ENCODE measurements around the gene ZSWIM2. TPM values are rescaled to one million over a fixed set of nuclear protein-coding genes. Genes with fewer than 3 reads are reported as not detected.
"Not testable (repeated sequence)": the region's sequence is repeated elsewhere in the genome, so short reads cannot be mapped to it uniquely, and the experiment has no call there.

The ZSWIM2 gene, protein sequence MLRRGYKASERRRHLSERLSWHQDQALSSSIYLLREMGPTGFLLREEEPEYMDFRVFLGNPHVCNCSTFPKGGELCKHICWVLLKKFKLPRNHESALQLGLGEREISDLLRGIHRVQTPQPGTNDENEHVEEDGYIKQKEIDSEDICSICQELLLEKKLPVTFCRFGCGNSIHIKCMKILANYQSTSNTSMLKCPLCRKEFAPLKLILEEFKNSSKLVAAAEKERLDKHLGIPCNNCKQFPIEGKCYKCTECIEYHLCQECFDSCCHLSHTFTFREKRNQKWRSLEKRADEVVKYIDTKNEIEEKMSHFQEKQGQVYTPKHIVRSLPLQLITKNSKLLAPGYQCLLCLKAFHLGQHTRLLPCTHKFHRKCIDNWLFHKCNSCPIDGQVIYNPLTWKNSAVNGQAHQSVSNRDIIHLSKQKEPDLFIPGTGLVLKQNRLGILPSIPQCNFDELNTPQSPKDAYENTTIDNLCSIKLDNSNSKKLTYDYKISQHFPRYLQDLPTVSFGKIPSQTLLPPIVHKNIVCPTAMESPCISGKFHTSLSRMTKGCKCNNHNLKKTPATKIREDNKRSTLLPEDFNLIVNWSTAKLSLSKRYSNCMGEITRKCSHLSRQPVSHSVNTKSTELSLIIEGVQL
- total RNA-seq (2014; rRNA removed; shearing (Covaris generic)): not detected in 2 replicates

DNA sequence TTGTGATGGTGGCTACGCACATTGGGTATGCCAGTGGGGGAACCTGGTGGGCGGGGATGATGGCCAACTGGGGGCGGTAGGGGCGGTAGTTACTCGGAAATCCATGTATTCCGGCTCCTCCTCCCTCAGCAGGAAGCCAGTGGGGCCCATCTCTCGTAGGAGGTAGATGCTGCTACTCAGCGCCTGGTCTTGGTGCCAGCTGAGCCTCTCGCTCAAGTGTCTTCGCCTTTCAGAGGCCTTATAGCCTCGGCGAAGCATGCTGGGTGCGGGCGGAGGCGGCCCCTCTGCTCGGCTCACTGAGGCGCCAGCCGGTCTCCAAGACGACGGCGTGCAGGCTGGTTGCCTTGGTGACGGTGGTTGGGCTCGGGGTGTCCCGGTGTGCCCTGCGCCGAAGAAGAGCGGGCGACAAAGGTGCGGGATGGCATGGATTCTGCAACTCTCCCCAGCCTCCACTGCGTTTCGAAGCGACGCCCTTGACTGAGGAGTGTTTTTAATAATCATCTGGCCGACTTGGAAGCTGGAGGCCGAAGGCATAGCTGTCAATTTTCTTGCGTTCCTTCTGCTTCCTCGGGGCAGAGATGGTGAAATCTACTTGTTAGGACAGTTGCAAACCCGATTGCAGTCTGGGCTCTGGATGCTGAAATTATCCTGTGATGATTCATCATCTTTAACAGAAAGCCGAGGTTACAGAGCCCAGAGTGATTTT lies at the start of gene ZSWIM2:
Gene ZSWIM2 (minus strand): TSS at position 298 of the 706 bp plus-strand sequence. CDS start 40 bp downstream, at position 258.
- peak; percentile 72 for DNase-seq (ENCODE audit: low spot score)

DNA sequence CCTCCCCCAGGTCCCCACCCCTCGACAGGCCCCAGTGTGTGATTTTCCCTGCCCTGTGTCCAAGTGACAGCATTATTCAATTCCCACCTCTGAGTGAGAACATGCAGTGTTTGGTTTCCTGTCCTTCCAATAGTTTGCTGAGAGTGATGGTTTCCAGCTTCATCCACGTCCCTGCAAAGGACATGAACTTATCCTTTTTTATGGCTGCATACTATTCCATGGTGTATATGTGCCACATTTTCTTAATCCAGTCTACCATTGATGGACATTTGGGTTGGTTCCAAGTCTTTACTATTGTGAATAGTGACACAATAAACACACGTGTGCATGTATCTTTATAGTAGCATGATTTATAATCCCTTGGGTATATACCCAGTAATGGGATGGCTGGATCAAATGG lies 47.2 kb upstream of the ZSWIM2 start:
- DNase-seq (ENCODE audit: low spot score): not testable (repeated sequence)

DNA sequence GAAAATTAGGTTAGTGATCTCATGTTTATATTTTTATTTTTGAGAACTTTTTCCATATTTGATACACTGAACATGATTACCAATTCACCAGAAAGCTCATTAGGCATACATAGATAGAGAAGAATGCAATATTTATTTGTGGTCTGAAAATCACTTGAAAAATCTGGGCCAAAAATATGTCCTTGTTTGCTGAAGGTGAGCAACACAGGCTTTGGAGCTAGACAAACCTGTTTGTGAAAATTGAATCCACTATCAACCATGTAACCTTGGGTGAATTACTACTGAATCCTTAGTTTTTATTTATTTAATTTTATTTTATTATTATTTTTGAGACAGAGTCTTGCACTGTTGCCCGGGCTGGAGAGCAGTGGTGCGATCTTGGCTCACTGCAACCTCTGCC lies 46.5 kb upstream of the ZSWIM2 start:
- no peak for DNase-seq (ENCODE audit: low spot score)

DNA sequence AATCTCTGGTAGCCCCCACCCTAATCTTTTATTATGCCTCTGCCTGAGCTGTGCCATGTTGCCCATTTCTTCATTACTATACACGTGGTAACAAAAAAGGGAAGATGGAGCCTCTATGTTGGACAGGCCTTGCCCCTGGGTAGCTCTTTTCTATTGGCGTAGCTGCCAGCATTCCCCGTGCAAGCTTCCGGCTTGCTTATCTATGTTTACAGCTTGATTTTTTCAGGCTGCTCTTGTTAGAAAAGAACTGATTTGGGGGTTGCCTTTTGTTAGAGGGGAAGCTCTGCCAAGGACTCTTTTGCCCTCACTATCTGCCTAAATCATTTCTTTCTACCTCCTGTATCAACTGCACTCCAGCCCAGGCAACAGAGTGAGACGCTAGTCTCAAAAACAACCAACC lies 45.5 kb upstream of the ZSWIM2 start:
- DNase-seq (ENCODE audit: low spot score): no peak

DNA sequence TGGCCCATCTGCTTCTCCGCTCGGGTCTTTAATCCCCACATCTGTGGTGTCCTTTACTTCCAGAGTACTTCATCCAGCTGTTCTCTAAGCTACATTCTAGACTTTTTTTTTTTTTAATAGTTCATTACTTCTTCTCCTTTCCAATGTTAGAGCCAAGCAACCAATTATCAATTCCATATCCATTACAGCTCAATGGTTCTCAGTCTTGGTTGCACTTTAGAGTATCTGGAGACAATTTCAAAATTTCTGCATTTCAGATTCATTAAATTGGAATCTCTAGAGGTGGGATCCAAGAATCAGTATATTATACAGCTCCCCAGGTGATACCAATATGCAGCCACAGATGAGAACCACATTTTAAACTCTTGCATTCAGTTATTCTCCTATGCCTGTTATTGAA lies 43.9 kb upstream of the ZSWIM2 start:
- no peak for DNase-seq (ENCODE audit: low spot score)

DNA sequence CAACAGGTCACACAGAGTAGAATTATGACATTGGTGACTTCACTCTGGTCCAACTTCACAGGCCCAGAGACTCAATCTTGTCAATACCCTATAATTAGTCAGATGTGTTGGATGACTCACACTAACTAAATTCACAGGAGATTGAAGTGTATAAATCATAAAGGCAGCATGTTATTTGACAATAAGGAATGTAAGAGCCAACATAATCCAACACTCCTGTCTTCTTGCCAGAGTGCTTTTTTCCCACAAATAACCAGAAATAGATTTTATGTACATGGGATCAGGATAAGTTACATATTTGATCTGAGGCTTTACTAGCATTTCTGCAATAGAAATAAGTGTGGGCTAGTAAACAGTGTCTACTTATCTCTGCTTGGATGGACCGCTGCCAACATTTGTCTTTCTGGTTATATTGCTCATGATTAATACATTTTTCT lies 42.2 kb upstream of the ZSWIM2 start:
- no peak for DNase-seq (ENCODE audit: low spot score)

DNA sequence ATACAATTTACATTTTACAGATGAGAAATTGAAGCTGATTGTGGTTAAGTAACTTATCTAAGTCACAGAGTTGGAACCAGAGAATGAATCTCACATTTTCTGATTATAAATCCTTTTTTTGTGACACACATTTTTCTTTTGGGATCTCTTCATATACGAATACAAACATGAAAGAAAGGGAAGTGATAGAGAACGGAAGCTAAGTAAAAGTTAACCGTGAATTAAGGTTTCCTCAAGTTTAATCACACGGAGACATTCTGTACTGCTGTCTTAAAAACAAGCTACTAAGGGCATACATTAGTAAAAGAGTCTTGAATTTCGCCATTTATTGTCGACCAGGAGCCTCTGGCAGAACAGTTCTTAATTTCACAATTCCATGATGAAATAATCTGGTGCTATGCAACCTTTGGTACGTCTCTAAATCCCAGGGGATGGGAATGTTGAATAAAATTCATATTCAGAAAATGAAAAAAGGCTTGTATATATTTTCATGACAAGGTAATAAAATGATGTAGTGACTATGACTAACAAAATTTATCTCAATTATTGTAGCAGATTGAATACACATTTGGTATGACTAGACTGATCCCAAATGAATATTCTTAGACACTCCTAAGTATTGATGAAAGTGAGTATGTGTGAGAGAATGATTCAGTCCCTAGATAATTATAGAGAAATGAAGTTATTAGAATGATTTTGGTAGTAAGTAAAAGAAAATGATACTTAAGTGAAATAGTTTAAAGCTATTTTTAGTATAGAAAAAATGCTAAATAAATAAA lies 40.3 kb upstream of the ZSWIM2 start:
- DNase-seq (ENCODE audit: low spot score): no peak

DNA sequence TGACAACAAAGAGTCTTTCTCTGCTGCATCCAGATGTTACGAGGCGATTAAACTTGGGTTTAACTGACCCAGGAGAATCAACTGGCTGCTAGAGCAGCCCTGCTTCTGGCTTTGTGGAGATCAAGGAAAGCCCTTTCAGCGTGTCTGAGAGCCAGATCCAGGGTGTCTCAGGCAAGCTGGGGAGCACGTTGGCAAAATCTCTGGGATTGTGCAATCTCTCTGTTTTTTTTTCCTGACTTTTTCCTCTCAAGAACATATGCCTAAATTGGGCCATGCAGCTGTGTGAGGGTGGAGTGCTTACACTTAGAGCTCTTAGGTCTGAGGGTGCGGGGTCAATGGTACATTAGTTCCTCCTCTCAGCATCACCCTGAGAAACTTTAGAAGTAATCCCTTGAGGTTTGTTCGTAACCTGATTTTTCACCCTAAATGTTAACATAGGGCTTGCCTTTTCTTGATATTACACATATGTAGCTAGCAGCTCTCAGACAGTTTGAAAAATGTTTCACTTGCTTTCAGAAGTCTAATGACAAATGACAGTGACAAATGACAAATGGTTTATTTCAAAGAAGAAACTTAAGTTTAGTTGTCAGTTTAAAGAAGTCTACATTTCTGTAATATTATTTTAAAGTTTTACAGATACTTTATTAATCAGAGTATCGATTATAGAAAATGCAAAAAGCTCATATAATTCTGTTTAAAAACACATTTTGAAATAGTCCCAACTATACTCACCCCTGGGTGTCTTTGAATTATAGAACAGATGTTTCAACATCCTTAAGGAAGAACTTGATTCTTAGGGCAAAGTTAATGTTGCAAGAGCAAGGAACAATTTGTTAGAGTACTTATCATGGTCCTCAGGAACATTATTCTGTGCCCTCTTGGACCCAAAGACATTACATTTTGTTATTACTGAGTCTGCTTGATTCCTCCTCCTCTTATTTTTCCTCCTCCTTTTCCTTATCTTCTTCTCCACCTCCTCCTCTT lies 38.4 kb upstream of the ZSWIM2 start:
- DNase-seq (ENCODE audit: low spot score): no peak

DNA sequence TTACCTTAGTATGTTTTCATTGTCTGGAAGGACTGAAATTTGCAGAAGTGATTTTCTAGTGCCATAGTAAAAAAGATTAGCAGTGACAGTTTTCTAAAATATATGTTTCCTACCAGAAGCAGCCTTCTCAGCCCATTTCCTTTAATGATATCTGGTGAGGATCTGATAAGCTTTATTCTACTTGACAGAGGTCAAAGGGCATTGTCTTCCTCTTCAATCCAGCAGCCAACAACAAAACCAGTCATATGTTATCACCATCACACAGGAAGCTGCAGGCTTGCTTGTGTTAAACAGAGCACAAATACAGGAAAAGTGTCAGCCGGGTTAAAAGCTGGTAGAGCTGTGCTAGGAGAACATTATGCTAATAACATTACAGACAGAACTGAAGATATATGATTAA lies 35.6 kb upstream of the ZSWIM2 start:
- DNase-seq (ENCODE audit: low spot score): no peak

DNA sequence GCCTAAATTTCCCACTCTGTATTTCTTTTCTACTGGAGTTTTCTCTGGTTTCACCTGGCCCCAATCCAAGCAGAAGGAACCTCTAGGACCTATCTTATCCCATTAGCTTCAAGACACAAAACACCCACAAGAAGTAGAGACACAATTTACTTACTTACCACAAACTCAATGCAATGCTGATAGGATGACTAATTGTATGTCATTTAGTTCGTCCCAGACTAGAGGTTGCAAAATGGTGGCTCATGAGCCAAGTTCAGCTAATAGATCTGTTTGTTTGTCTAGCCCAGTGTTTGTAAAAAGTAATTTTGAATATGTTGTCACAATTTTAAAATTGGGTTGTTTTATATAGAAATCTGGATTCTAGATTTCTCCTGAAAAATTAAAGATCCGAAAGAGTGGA lies 34.7 kb upstream of the ZSWIM2 start:
- DNase-seq (ENCODE audit: low spot score): no peak

DNA sequence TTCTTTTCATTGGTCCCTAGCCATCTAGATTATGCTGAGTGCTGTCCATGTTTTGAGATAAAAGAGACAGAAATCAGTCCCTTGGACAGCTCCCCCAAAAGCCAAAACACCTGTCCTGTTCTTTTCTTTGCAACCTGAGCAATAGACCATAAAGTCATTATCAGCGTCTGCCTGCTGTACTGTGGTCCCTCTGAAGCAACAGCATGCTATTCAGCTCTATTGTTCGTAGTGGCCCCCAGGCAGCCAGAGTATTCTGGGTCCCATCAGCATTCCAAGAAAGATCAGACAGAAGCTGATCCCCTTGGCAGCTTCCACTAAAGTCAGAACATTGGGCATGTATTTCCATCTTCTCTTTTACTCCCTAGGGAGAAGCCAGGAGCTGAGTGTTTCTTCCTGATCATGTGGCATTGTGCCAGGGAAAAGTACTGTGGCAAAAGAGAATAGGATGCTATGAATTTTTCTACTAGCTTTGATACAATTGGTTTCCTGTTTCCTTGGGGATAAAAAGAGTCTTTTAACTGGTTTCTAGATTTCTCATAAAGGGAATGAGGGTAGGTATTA lies 33.6 kb upstream of the ZSWIM2 start:
- DNase-seq (ENCODE audit: low spot score): no peak

DNA sequence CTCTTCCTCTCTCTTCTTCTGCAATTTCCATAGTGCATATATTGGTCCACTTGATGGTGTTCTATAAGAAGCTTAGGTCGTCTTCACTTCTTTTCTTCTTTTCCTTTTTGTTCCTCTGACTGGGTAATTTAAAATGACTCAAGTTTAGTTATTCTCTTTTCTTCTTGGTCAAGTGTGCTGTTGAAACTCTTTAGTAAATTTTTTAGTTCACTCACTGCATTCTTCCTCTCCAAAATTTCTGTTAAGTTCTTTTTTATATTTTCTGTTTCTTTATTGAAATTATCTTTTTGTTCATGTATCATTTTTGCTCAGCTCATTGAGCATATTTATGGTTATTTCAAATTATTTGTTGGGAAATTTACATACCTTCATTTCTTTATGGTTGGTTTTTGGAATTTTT lies 32.7 kb upstream of the ZSWIM2 start:
- no peak for DNase-seq (ENCODE audit: low spot score)

DNA sequence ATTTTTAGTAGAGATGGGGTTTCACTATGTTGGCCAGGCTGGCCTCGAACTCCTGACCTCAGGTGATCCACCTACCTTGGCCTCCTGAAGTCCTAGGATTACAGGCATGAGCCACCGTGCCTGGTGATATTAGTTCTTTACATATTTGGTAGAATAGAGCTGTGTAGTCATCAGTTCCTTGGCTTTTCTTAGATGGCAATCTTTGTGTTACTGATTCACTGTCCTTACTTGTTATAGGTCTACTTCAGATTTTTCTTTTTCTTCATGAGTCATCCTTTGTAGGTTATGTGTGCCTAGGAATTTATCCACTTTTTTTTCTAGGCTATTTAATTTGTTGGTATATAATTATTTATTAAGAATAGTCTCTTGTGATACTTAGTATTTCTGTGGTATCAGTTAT lies 30.3 kb upstream of the ZSWIM2 start:
- no peak for DNase-seq (ENCODE audit: low spot score)

DNA sequence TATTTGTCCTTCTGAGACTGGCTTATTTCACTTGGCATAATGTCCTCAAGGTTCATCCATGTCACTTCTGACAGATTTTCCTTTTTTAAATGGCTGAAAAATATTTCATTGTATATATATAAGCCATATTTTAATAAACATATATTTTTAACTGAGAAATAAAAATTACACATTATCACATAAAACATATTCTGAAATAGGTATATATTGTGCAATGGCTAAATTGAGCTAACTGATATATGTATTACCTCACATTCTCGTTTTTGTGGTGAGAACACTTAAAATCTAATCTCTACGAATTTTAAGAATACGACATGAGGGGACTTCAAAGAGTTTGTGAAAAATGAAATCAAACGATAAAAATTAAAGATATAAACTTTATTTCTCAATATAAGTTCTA lies 25.7 kb upstream of the ZSWIM2 start:
- no peak for DNase-seq (ENCODE audit: low spot score)

DNA sequence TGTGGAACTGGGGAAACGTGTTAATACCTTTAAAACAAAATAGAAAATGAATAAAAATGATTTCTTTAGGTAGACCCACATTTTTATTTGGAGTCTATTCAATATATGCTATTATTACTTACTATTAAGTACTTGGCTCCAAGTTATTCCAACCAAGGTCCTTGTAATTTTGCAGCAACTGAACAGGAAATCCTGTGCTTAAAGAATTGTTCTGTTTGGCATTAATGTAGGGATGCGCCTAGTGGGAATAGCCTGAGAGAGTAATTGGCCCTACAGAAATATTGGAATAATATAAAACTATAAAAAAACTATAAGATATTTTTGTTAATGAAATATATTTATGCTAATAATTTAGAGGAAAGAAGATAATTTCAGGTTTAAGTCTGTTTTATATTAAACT lies 22.9 kb upstream of the ZSWIM2 start:
- no peak for DNase-seq (ENCODE audit: low spot score)

DNA sequence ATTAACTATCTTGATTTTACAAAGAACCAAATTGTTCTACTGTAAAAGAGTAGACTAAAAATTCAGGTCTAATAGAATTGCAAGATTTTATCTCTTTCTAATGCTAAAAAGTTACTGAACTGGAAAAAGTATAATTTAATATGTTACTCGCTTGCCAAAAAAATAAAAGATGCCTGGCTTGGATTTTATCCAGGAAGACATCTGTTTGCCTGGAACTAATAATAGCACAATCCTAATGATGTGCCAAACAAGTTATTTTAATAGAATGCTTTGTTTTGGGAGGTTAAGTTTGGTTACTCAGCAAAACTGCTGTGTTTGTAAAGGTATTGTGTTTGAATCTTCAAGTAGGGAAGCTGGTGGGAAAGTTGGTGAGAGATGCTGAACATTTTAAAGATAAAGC lies 19.4 kb upstream of the ZSWIM2 start:
- no peak for DNase-seq (ENCODE audit: low spot score)

DNA sequence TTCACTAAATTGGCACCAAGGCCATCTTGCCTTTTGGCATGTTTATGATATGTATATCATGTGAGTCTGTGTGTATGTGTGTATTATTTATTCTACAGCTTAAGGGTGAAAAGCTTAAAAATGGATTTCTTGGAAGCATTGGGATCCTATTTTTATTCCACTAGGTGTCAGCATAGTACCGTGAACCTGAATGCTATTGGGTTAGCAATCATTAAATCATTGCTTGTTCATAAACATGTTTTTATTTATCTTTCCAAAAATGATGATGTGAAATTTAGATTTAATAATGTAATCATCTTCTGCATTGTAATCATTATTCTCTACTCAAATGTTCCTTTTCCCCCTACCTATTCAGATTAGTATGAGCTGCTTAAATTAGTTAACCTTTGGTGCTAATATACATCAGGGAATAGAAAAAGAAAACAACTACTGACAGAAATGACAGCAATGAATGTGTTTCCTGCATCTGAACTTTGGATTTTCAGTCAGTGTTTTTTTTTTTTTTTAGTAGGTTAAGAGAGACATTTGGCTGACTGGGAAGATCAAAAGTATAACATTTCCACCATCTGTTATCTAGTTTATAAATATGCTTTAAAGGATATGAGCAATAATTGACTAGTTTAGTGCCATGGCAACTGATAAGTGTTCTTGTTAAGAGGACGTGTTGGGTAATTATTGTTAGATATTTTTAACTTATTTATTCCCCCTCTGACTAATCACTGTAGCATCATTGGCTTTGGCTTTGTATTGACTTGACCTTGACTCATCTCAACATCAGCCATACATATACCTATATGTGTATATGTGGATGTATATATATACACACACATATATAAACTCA lies 14.1 kb upstream of the ZSWIM2 start:
- peak; percentile 21 for DNase-seq (ENCODE audit: low spot score)

DNA sequence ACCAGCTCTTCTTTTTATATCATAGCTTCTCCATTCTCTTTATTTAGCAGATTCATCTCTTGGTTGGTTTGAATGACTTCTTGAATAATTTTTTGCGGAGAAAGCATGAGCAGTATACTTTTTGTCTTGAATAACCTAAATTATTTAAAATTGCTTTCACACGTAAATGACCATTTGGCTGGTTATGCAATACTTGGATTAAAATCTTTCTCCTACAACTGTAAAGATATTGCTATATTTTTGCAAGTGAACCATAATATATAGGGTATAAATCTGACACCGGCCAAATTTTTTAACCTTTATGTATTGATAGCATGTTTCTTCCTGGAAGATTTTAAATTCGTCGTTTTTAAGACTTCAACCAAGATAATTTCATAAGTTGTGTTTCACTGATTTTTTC lies 6.2 kb upstream of the ZSWIM2 start:
- DNase-seq (ENCODE audit: low spot score): no peak

DNA sequence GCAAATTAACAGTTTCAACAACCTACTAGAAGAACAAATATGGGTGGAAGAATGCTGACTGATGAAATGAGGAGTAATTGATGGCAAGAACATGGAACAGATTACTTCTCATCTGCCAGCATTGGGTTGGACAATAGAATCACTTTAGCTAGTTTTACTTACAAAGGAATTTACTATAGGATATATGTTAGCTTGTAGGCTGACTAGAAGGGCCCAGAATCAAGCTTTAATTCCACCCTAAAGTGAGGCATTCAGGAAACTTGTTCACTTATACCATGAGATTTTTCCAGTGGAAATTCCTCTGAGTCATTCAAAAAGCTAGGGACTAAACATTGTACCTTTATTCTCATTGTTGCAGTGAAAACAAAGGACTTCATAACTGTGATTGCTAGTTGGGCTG lies 5.0 kb upstream of the ZSWIM2 start:
- DNase-seq (ENCODE audit: low spot score): no peak

DNA sequence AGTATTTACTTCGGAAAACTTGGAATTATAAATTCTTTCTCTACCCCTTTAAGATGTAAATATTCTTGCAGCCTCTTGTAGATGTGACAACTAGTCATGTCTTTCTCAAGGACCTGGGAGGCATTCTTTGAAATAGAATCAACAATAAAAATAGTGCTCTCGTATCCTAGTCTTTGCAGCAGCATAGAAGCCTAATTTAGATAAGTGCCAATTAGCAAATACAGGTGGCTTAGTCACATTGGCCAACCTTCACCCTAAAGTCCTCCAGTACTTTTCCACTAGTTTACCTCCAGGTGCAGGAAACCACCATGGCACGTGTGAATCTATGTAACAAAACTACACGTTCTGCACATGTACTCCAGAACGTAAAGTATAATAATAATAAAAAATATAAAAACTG lies 3.5 kb upstream of the ZSWIM2 start:
- DNase-seq (ENCODE audit: low spot score): no peak
